OCI-LY3 (cell line): Measurements from ENCODE around the gene FANCE.
A peak's percentile ranks its signal among the peaks of the same experiment; 100 is the strongest.

ENCODE experiments used
- H2AFZ ChIP-seq: fragments of 200-600, 300-600 bp; shearing (Covaris generic); 2 replicates; pipeline ENCODE4 v1.6.0; 2014; ENCODE audit warnings: antibody characterized with exemption, low read depth, low read length
- H3K27ac ChIP-seq: fragments of 200-600, 300-600 bp; sonication (generic); 2 replicates; pipeline ENCODE4 v1.5.1; 2014; ENCODE audit warnings: mild to moderate bottlenecking, low read length, moderate library complexity, mixed read lengths
- H3K27me3 ChIP-seq: fragments of 200-600, 300-600 bp; sonication (generic); 2 replicates; pipeline ENCODE4 v1.6.1; 2014; ENCODE audit warnings: low read depth, low read length, mixed read lengths
- H3K36me3 ChIP-seq: fragments of 200-600, 300-600 bp; sonication (generic); replicated peaks from 2 replicates; pipeline ENCODE3; 2014; ENCODE audit warnings: low read depth, low read length, mixed read lengths
- H3K4me1 ChIP-seq: fragments of 300-600, 200-600 bp; sonication (generic); 2 replicates; pipeline ENCODE4 v1.6.1; 2014; ENCODE audit warnings: low read length, mixed read lengths
- H3K4me2 ChIP-seq: fragments of 200-600, 300-600 bp; sonication (generic); 2 replicates; pipeline ENCODE4 v1.6.1; 2014; ENCODE audit warnings: low read length, mixed read lengths
- H3K4me3 ChIP-seq: fragments of 300-600, 200-600 bp; sonication (generic); 2 replicates; pipeline ENCODE4 v1.5.1; 2014; ENCODE audit warnings: antibody characterized with exemption, mild to moderate bottlenecking, low read length, moderate library complexity
- H3K79me2 ChIP-seq: fragments of 300-600, 200-600 bp; shearing (Covaris generic); 2 replicates; pipeline ENCODE4 v1.6.1; 2014; ENCODE audit warnings: mild to moderate bottlenecking, low read length, mixed read lengths
- H3K9ac ChIP-seq: fragments of 300-600, 200-600 bp; shearing (Covaris generic); 2 replicates; pipeline ENCODE4 v1.6.0; 2014; ENCODE audit warnings: mild to moderate bottlenecking, low read length, moderate library complexity
- H3K9me3 ChIP-seq: fragments of 200-600, 300-600 bp; shearing (Covaris generic); 2 replicates; pipeline ENCODE4 v1.6.1; 2014; ENCODE audit warnings: low read length, mixed read lengths; ENCODE audit not compliant: insufficient read depth
- H4K20me1 ChIP-seq: fragments of 200-600, 300-600 bp; sonication (generic); 2 replicates; pipeline ENCODE4 v1.6.1; 2016; ENCODE audit warnings: low read length, mixed read lengths; ENCODE audit not compliant: insufficient read depth
- EZH2phosphoT487 ChIP-seq: fragments of 200-600 bp; shearing (Covaris generic); IDR thresholded peaks from 2 replicates; pipeline ENCODE4 v1.6.1; 2018; ENCODE audit warnings: antibody characterized with exemption, mixed run types, low read depth
- TF ChIP-seq, protein P1 (sequence below): fragments of 200-600, 300-600 bp; sonication (generic); IDR thresholded peaks from 2 replicates; pipeline ENCODE4 v1.5.1; 2014; ENCODE audit warnings: antibody characterized with exemption, low read length, low read depth

FANCE gene

DNA sequence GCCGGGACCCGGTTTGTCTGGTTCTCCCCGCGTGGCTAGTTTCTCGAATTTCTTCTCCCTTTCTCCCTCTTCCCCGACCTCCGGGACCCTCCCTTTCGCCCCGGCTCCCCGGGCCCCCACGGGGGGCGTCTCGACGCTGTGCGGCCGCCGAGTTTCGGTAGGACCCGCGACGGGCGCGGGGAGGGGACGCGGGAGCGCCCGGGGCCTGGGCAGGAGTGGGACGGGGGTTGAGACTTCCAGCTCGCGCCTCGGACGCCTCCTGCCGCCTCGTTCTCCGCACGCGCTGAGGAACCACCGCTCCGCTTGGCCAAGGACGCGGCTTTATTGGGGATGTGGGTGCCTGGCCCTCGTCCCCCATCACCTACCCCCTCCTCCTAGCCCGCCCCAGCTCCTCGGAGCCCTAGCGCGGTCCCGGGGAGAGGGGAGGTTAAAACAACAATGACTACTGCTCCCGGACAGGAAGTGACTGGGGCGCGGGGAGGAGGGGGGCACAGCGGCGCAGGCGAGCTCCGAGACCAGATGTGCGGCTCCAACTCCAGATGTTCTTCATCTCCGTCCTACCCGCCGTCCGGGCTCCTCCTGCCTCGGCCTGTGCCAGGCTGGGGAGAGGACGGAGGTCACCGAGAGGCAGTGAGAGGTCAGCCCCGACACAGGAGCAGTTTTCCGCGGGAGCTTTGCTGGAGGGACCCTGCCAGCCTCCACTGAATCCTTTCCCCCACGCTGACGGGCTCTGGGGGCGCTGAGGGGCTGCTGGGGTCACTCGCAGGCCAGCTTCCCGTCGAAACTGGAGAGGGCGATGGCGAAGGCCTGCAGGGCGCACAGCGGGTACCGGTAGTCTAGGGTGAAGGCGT lies 45.7 kb downstream of the FANCE start:
- H3K27ac ChIP-seq: no peak overlapping the region
- 0 out of 2 replicates have a peak overlapping the region, but pooled peaks have one; percentile 42 for H3K4me3 ChIP-seq
- H3K9ac ChIP-seq: no peak overlapping the region
- no peaks in the 10 kb centered on the region for H3K9me3 ChIP-seq
- no peak overlapping the region; the same call in 1 of the 2 replicates for H3K4me2 ChIP-seq
- H3K4me1 ChIP-seq: peaks cover 6% of the 10 kb centered on the region
- no peaks in the 10 kb centered on the region for H3K36me3 ChIP-seq
- TF ChIP-seq, protein P1, sequence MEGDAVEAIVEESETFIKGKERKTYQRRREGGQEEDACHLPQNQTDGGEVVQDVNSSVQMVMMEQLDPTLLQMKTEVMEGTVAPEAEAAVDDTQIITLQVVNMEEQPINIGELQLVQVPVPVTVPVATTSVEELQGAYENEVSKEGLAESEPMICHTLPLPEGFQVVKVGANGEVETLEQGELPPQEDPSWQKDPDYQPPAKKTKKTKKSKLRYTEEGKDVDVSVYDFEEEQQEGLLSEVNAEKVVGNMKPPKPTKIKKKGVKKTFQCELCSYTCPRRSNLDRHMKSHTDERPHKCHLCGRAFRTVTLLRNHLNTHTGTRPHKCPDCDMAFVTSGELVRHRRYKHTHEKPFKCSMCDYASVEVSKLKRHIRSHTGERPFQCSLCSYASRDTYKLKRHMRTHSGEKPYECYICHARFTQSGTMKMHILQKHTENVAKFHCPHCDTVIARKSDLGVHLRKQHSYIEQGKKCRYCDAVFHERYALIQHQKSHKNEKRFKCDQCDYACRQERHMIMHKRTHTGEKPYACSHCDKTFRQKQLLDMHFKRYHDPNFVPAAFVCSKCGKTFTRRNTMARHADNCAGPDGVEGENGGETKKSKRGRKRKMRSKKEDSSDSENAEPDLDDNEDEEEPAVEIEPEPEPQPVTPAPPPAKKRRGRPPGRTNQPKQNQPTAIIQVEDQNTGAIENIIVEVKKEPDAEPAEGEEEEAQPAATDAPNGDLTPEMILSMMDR: no peak
- no peak for TF ChIP-seq EZH2phosphoT487
- H3K27me3 ChIP-seq: 0 out of 2 replicates have a peak, but pooled peaks cover 6% of the 10 kb centered on the region
- no peaks in the 10 kb centered on the region for H3K79me2 ChIP-seq
- H4K20me1 ChIP-seq: no peaks in the 10 kb centered on the region
- no peak overlapping the region for H2AFZ ChIP-seq

DNA sequence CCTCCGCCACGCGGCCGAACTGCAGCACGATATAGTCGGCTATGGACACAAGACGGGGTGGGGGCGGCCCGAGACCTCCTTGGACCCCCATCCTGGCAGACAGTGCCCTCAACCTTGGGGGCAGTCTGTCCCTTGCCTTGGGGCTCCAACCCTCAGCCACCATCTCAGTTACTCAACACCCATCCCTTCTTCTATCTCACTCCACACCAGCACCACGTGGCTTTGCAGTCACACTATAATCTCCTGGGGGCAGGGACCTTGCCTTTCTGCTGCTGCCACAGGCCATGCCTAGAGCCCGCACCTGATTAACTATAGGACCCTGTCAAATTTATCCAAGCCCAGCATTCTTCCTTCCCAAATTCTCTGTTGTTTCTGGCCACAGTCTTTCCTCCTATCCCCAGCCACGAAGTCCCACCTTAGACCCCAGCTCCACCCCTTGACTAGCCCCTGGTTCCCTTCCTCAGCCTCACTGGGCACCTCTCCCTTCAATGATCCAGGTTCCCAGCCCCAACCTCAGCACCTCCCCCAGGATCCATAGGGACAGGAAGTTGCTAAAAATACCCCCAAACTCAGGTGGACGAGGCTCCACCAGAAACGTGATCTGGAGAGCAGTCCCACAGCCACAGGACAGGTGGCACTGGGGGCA lies 46.4 kb downstream of the FANCE start:
- no peak overlapping the region for H3K27ac ChIP-seq

DNA sequence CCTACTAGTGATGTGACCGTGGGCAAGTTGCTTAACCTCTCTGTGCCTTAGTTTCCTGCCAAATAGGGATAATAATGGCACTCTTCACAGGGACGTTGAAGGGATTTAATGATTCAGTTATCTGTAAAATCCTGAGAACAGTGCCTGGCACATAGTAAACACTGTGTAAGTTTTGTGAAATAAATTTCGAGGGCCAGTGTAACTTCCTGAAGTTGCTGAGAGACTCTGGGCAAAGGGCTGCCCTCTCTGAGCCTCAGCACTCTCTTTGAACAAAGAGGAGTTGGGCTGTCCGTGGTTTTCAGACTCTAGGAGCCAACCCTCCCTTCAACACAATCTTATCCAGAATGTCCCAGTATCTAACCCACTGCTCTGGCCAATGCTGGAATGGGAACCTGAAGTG lies 47.2 kb downstream of the FANCE start:
- Histone ChIP-seq H3K36me3 (no peaks in the 10 kb centered on the region), H4K20me1 (no peaks in the 10 kb centered on the region), H2AFZ (no peak overlapping the region), H3K27me3 (no peaks in the 10 kb centered on the region), H3K4me3 (no peak overlapping the region), H3K9ac (no peak overlapping the region), H3K27ac (no peak overlapping the region), H3K9me3 (no peaks in the 10 kb centered on the region), H3K79me2 (no peaks in the 10 kb centered on the region), H3K4me1 (peaks cover under 1% of the 10 kb centered on the region; the same call in 1 of the 2 replicates), H3K4me2 (no peak overlapping the region)
- TF ChIP-seq, protein P1: no peak
- TF ChIP-seq EZH2phosphoT487: no peak

More for the DNA sequence above, 46.4 kb downstream of the FANCE start:
- no peaks in the 10 kb centered on the region for H3K9me3 ChIP-seq
- TF ChIP-seq EZH2phosphoT487: no peak
- TF ChIP-seq, protein P1: no peak
- H3K79me2 ChIP-seq: no peaks in the 10 kb centered on the region
- H3K9ac ChIP-seq: no peak overlapping the region
- H4K20me1 ChIP-seq: no peaks in the 10 kb centered on the region
- H3K36me3 ChIP-seq: no peaks in the 10 kb centered on the region
- H2AFZ ChIP-seq: no peak overlapping the region
- H3K4me3 ChIP-seq: no peak overlapping the region
- H3K4me1 ChIP-seq: peaks cover 6% of the 10 kb centered on the region
- H3K4me2 ChIP-seq: no peak overlapping the region
- 0 out of 2 replicates have a peak, but pooled peaks cover under 1% of the 10 kb centered on the region for H3K27me3 ChIP-seq

DNA sequence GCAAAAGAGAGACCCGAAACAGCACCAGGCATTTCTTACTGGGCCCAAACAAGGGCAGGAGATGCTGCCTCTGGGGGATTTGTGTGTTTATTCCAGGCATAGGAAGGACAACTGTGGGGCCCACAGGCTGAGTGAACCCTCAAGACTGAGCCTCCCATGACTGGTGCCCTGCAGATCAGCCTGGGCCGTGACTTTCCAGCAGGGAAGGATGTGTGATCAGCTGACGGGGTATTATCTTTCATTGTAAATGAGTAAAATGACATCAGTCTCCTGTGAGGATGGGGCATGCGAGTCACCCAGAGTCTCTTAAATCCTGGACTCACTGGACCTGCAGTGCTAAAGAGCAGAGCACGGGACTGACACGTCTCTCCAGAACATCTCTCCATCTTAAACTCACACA lies 48.6 kb downstream of the FANCE start:
- H3K9ac ChIP-seq: no peak overlapping the region

More for the DNA sequence above, 48.6 kb downstream of the FANCE start:
- no peak overlapping the region for H2AFZ ChIP-seq
- H3K27me3 ChIP-seq: no peaks in the 10 kb centered on the region
- H3K36me3 ChIP-seq: no peaks in the 10 kb centered on the region
- H4K20me1 ChIP-seq: no peaks in the 10 kb centered on the region
- H3K4me1 ChIP-seq: no peaks in the 10 kb centered on the region
- no peak overlapping the region for H3K4me3 ChIP-seq
- H3K4me2 ChIP-seq: no peak overlapping the region
- no peak overlapping the region for H3K27ac ChIP-seq
- H3K9me3 ChIP-seq: no peaks in the 10 kb centered on the region
- no peaks in the 10 kb centered on the region for H3K79me2 ChIP-seq
- TF ChIP-seq, protein P1: no peak
- no peak for TF ChIP-seq EZH2phosphoT487
